GM21390 (cell line): ENCODE results near the gene RNF111.
A peak's percentile ranks its signal among the peaks of the same experiment; 100 is the strongest.

Source experiments
- ATAC-seq: cut with Tn5 transposase; IDR thresholded peaks from one replicate; pipeline ENCODE4 v1.9.1; 2021; ENCODE audit not compliant: unreplicated experiment

RNF111 gene

DNA sequence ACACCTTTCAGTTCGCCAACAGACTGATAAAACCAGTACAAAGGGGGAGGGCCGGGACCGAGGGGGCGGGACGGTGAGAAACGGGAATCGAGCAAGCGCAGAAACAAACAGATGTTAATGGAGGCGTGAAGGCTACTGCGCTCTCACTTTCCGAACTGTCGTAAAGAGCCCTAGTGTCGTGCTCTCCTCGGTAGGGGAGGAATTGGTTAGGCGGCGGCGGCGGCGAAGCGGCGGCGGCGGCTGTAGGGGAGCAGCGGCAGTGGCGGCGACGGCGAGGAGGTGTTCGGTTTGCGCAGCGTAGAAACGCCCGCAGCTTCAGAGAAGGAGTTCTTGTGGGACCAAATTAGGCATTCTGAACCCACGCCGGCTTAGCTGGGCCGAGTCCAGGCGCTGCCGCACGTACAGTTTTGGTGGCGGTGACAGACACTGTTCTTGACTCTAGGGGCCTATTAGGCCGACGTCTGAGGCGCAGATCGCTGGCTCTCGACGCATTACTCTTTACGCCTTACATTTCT lies at the start of gene RNF111:
TSS of gene RNF111 (plus strand) at position 173 of the 515 bp plus-strand sequence. CDS start 43,160 bp downstream, outside the sequence.
- peak; percentile 74 for ATAC-seq

DNA sequence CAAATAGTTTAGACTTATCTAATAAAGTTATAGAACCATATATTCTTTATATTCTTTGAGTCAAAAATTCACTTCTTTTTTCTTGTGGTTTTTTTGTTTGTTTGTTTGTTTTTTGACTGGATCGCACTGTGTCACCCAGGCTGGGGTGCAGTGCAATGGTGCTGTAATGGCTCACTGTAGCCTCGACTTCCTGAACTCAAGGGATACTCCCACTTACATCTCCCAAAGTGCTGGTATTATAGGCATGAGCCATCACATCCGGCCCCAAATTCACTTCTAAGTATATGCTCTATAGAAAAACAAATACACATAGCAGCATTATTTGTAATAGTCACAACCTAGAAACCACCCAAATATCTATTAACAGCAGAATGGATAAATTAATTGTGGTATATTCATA lies 40.3 kb upstream of the RNF111 start:
- ATAC-seq = no peak

DNA sequence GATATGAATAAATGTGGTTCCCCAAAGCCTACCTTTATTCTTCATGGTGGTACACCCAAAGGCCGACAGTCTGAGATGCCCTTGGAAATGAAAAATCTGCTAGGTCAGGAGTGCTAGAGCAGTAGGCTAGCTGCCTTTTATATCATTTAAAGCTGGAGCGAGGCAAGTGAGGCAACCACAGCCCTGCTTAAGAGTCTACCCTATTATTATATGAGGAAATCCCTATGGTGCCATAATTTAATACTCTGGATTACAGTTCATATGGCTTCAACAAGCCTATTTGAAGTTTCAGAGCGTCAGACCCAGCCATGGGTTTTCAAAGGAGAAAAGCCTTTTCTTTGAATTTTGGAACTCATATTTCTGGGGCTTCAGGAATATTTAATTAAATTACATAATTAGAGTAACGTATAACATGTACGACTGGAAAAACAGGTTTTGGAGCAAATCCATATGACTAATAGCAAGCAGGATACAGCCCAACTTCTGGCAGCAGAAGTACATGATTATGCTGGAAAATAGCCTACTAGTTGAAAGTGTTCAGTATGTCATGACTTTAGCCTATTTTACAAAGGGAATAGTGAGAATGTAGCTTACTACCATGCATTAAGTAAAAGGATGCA lies 36.0 kb upstream of the RNF111 start:
- no peak for ATAC-seq

- no peak for ATAC-seq
These were observed 34.7 kb upstream of the RNF111 start for GRCh38 chr15:58952751-58953150.

GRCh38 chr15:58957101-58957973 lies 30.1 kb upstream of the RNF111 start:
- peak; percentile 53 for ATAC-seq

DNA sequence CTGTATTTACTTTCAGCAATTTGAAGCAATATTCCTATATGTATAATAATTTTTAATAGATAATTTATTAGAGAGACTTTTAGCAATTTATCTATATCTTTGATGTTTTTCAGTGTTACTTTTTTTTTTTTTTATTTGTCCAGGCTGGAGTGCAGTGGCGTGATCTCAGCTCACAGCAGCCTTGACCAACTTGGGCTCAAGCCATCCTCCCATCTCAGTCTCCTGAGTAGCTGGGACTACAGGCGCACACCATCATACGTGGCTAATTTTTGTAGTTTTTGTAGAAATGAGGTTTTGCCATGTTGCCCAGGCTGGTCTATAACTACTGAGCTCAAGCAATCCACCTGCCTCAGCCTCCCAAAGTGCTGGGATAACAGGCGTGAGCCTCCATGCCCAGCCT lies 28.7 kb upstream of the RNF111 start:
- no peak for ATAC-seq

GRCh38 chr15:58962136-58962535 lies 25.3 kb upstream of the RNF111 start:
- no peak for ATAC-seq

DNA sequence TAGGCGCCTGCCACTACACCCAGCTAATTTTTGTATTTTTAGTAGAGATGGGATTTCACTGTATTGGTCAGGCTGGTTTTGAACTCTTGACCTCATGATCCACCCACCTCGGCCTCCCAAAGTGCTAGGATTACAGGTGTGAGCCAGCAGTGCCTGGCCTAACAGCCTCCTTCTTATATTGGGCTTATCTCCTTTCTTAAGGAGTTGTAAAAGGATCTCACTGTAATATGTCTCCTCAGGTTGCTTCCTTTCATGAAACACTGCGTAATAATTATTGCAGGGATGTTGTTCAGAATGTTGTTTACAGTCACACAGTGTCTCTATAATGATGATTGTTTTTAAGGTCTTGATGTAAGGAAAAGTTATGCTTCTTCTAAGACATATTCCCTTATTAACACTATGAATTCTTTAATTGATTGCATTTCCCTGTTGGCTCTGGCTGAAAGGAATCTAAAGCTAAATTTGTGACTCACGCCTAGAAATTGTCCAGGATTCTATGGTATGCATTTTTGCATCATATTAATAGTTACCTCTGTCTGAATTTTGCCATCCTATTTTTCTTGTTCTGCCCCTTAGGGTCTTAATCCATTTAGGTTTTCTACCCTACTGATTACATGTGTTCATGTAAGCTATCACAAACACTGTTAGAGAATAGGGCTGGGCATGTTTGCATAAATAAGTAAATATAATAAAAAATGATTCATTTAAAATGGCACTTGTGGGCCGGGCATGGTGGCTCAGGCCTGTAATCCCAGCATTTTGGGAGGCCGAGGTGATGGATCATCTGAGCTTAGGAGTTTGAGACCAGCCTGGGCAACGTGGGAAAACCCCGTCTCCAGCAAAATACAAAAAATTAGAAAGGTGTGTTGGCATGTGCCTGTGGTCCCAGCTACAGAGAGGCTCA lies 24.5 kb upstream of the RNF111 start:
- ATAC-seq = no peak

DNA sequence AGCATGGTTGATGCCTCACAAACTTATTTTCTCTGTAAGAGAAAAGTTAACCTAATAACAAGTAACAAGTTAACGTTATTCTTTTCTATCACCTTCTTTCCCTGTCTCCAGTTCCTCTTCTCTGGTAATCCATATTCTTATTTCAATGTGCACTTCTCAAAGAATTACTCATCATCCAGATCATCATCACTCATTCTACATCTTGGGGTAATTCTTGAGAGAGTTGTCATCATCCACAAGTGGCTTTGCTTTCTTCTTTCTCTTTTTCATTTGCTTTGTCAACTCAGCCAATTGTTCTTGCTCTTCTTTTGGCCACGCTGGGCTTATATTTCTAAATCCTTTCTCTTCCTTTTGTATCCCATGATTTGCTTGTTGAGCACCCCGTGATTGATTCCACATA lies 20.8 kb upstream of the RNF111 start:
- ATAC-seq = no peak

GRCh38 chr15:58967479-58967878 lies 20.0 kb upstream of the RNF111 start:
- ATAC-seq = no peak

DNA sequence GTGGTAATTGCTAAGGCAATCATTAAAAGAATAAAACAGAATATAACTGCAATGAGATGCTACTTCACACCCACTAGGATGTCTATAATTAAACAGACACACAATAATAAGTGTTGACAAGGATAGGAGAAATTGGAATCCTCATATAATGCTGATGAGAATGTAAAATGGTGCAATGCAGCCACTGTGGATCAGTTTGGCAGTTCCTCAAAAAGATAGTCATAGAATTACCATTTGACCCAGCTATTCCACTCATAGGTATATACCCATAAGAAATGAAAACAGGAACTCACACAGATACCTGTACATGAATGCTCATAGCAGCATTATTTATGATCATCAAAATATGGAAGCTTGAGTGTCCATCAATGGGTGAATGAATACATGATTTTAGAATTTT lies 9.6 kb upstream of the RNF111 start:
- ATAC-seq = no peak

GRCh38 chr15:58980351-58980939 lies 7.0 kb upstream of the RNF111 start:
- no peak for ATAC-seq

GRCh38 chr15:58981808-58982475 lies 5.5 kb upstream of the RNF111 start:
- ATAC-seq = no peak

- no peak for ATAC-seq
These were observed 4.2 kb upstream of the RNF111 start for GRCh38 chr15:58983261-58983660.

GRCh38 chr15:58985443-58985842 lies 2.0 kb upstream of the RNF111 start:
- ATAC-seq = no peak

GRCh38 chr15:58987036-58987435 lies 427 bp upstream of the RNF111 start:
- no peak for ATAC-seq

GRCh38 chr15:58988006-58988785 lies 733 bp downstream of the RNF111 start:
- peak; percentile 39 for ATAC-seq

- ATAC-seq = no peak
These were observed 4.7 kb downstream of the RNF111 start for GRCh38 chr15:58992181-58992580.

- ATAC-seq = no peak
These were observed 7.5 kb downstream of the RNF111 start for GRCh38 chr15:58994906-58995453.
